Effector memory CD4-positive, alpha-beta T cell (primary cell): ENCODE data around the gene SORCS3.

Experiments used
- DNase-seq, 3 donors: peaks; one replicate each; pipeline ENCODE4 v3.0.0-alpha.2; 2020
- H3K27ac ChIP-seq: 2 replicates; pipeline ENCODE4 v1.7.0; 2013; ENCODE audit warnings: mild to moderate bottlenecking, low read length, moderate library complexity; ENCODE audit not compliant: insufficient read depth, poor library complexity, severe bottlenecking
- H3K27me3 ChIP-seq: replicated peaks from 2 replicates; pipeline ENCODE4 v1.7.0; 2013; ENCODE audit warnings: mild to moderate bottlenecking, low read length; ENCODE audit not compliant: insufficient read depth, control insufficient read depth, poor library complexity, severe bottlenecking
- H3K36me3 ChIP-seq: 2 replicates; pipeline ENCODE4 v1.7.0; 2013; ENCODE audit warnings: mild to moderate bottlenecking, low read length, moderate library complexity; ENCODE audit not compliant: control insufficient read depth, insufficient read depth
- H3K4me1 ChIP-seq: 2 replicates; pipeline ENCODE4 v1.7.0; 2013; ENCODE audit warnings: low read length, mild to moderate bottlenecking; ENCODE audit not compliant: control insufficient read depth, insufficient read depth, poor library complexity, severe bottlenecking
- H3K4me3 ChIP-seq: 2 replicates; pipeline ENCODE4 v1.7.0; 2013; ENCODE audit warnings: low read length, low read depth, mild to moderate bottlenecking; ENCODE audit not compliant: insufficient read depth, poor library complexity, severe bottlenecking
- H3K9me3 ChIP-seq: 2 replicates; pipeline ENCODE4 v1.7.0; 2013; ENCODE audit warnings: mild to moderate bottlenecking, low read length, moderate library complexity; ENCODE audit not compliant: control insufficient read depth
- total RNA-seq, 3 donors: gene quantifications; one replicate each; lab custom pipeline; 2026; lab: John Stamatoyannopoulos, UW

Gene SORCS3
- total RNA-seq = 0.09 to 1.4 (median 0.35) reads per million in 3 donors

DNA sequence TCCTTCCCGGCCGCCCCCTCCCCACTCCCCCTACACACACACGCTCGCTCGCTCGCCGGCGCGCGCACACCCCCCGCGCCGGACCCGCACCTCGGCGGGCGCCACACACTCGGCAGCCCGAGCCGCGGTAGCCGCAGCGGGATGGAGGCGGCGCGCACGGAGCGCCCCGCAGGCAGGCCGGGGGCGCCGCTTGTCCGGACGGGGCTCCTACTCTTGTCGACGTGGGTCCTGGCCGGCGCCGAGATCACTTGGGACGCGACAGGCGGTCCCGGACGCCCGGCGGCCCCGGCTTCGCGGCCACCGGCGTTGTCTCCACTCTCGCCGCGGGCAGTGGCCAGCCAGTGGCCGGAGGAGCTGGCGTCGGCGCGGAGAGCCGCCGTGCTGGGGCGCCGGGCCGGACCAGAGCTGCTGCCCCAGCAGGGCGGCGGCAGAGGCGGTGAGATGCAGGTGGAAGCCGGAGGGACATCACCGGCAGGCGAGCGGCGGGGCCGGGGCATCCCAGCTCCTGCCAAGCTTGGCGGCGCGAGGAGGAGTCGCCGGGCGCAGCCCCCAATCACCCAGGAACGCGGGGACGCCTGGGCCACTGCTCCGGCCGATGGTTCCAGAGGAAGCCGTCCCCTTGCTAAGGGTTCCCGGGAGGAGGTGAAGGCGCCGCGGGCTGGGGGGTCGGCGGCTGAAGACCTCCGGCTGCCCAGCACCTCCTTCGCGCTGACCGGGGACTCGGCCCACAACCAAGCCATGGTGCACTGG, at the start of gene SORCS3:
Gene SORCS3, plus strand, starts transcription at position 104 of the 750 bp plus-strand sequence.
- DNase-seq = no peak
- no peak within 1 kb of the TSS for H3K4me3 ChIP-seq

GRCh38 chr10:104591441-104591840, 49.6 kb upstream of the SORCS3 start:
- no peak overlapping the region for H3K4me3 ChIP-seq
- no peak for DNase-seq
- H3K9me3 ChIP-seq = no peaks in the 10 kb centered on the region

More for the DNA sequence above, at the start of gene SORCS3:
- Histone ChIP-seq H3K36me3 (no peaks in the 10 kb centered on the region), H3K27me3 (peaks cover 13% of the 10 kb centered on the region), H3K4me1 (peaks cover 2% of the 10 kb centered on the region), H3K27ac (no peak within 1 kb of the TSS), H3K9me3 (no peaks in the 10 kb centered on the region)

DNA sequence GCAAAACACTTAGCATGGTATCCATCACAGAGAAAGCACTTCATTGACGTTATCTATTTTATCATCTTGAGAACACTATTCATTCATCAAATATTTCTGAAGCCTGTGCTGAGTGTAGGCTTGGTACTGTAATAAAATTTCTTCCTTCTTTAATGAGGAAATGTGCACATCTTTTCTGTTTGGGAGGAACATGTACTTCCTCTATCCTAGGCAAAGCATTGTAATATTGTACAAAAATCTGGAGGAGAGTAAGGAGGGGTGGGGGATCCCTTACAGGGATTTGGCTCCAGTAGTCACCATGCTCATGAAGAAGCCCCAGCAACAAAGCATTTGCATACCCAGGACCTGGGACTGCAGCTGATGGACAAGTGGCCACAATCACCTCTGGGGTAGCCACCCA, 39.9 kb upstream of the SORCS3 start:
- Histone ChIP-seq H3K4me1 (no peaks in the 10 kb centered on the region), H3K27me3 (no peaks in the 10 kb centered on the region), H3K27ac (no peak overlapping the region), H3K4me3 (no peak overlapping the region), H3K9me3 (no peaks in the 10 kb centered on the region), H3K36me3 (no peaks in the 10 kb centered on the region)
- DNase-seq = no peak

More at GRCh38 chr10:104591441-104591840, 49.6 kb upstream of the SORCS3 start:
- H3K4me1 ChIP-seq = no peaks in the 10 kb centered on the region
- no peaks in the 10 kb centered on the region for H3K36me3 ChIP-seq
- no peaks in the 10 kb centered on the region for H3K27me3 ChIP-seq
- H3K27ac ChIP-seq = no peak overlapping the region

- H3K4me1 ChIP-seq = no peaks in the 10 kb centered on the region
These were observed 32.8 kb upstream of the SORCS3 start for GRCh38 chr10:104608091-104608828.

GRCh38 chr10:104612571-104613205, 28.4 kb upstream of the SORCS3 start:
- no peaks in the 10 kb centered on the region for H3K4me1 ChIP-seq
- no peak for DNase-seq
- no peak overlapping the region for H3K27ac ChIP-seq
- no peaks in the 10 kb centered on the region for H3K36me3 ChIP-seq
- H3K27me3 ChIP-seq = peaks cover 3% of the 10 kb centered on the region
- H3K9me3 ChIP-seq = no peaks in the 10 kb centered on the region
- no peak overlapping the region for H3K4me3 ChIP-seq

More at GRCh38 chr10:104608091-104608828, 32.8 kb upstream of the SORCS3 start:
- H3K27me3 ChIP-seq = no peaks in the 10 kb centered on the region
- H3K9me3 ChIP-seq = no peaks in the 10 kb centered on the region
- H3K27ac ChIP-seq = no peak overlapping the region
- H3K4me3 ChIP-seq = no peak overlapping the region
- no peak for DNase-seq
- H3K36me3 ChIP-seq = no peaks in the 10 kb centered on the region

GRCh38 chr10:104613406-104613805, 27.7 kb upstream of the SORCS3 start:
- no peaks in the 10 kb centered on the region for H3K36me3 ChIP-seq
- peaks cover 3% of the 10 kb centered on the region for H3K27me3 ChIP-seq
- no peak overlapping the region for H3K4me3 ChIP-seq
- no peak overlapping the region for H3K27ac ChIP-seq
- DNase-seq = no peak
- H3K9me3 ChIP-seq = no peaks in the 10 kb centered on the region
- H3K4me1 ChIP-seq = no peaks in the 10 kb centered on the region

DNA sequence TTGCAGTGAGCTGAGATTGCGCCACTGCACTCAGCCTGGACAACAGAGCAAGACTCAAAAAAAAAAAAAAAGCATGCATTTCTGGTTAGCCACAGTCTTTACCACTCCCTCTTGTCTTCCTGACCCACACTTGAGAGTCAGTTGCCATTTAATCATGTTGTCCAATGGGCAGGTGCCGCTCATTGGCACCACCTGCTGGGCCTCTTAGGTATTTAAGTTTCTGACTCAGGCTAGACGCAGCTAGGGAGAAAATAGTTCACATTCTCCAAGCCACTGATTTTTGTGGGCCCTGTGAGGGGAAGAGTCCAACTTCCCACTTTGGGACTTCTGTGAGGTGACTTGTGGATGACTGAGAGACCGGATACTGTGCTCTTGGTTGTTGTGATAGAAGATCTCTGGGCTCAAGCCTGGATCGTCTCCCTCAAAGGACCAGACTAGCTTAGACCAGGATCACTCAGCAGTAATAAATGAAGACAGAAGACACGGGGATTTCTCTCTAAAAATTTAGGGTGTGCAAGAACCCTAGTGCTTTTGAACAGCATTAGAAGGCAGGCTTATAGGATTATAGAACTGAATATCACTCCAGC, 26.8 kb upstream of the SORCS3 start:
- H3K27ac ChIP-seq = no peak overlapping the region
- H3K36me3 ChIP-seq = no peaks in the 10 kb centered on the region
- no peaks in the 10 kb centered on the region for H3K4me1 ChIP-seq
- no peak overlapping the region for H3K4me3 ChIP-seq
- DNase-seq = no peak
- peaks cover 3% of the 10 kb centered on the region for H3K27me3 ChIP-seq
- H3K9me3 ChIP-seq = no peaks in the 10 kb centered on the region

GRCh38 chr10:104615136-104615535, 26.0 kb upstream of the SORCS3 start:
- no peak overlapping the region for H3K4me3 ChIP-seq
- no peaks in the 10 kb centered on the region for H3K4me1 ChIP-seq
- H3K27me3 ChIP-seq = peaks cover 3% of the 10 kb centered on the region
- no peaks in the 10 kb centered on the region for H3K9me3 ChIP-seq
- H3K36me3 ChIP-seq = no peaks in the 10 kb centered on the region
- no peak overlapping the region for H3K27ac ChIP-seq
- no peak for DNase-seq

DNA sequence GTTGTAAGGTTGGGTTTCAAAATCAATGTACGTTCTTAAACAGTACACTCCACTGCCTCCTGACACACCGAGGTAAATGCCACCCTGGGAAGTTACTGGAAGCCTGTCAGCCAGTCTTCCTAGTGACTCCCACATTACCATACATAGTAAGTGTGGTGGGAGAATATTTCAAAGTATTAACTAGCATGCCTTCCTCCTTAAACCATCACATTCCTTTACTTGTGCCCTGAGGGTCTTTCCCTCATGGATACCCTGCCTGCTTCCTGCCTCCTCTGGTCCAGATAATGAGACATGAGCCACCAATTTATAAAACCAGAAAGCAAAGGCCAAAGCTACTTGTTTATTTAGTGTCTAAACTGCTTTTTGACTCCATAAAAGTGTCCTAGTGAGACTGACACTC, 23.3 kb upstream of the SORCS3 start:
- Histone ChIP-seq H3K27ac (no peak overlapping the region), H3K9me3 (no peaks in the 10 kb centered on the region), H3K27me3 (peaks cover 3% of the 10 kb centered on the region), H3K4me1 (no peaks in the 10 kb centered on the region), H3K4me3 (no peak overlapping the region), H3K36me3 (no peaks in the 10 kb centered on the region)
- DNase-seq = no peak
